GM21360 (cell line): Measurements from ENCODE around the gene ADM5.

Experiments
- ATAC-seq: cut with Tn5 transposase; IDR thresholded peaks from one replicate; pipeline ENCODE4 v1.9.1; 2021; ENCODE audit warnings: mild to moderate bottlenecking, moderate library complexity; ENCODE audit not compliant: unreplicated experiment

Gene ADM5

GRCh38 chr19:49689133-49690078, at the start of gene ADM5:
TSS of gene ADM5 (plus strand) at chr19:49689594. CDS start at chr19:49689838, 244 bp downstream.
- ATAC-seq = no peak

- peak; percentile 54 for ATAC-seq
Observed at GRCh38 chr19:49640113-49640898, 49.1 kb upstream of the ADM5 start, which contains the start of gene RRAS. TSS of gene RRAS (minus strand) at chr19:49640143. CDS start at chr19:49640098, 45 bp downstream.

GRCh38 chr19:49641688-49642491, 47.5 kb upstream of the ADM5 start, which contains the start of gene SCAF1:
TSS of gene SCAF1 (plus strand) at chr19:49642209. CDS start at chr19:49645027, 2,818 bp downstream.
- peak; percentile 43 for ATAC-seq

GRCh38 chr19:49642492-49643035, 46.8 kb upstream of the ADM5 start:
- no peak for ATAC-seq

GRCh38 chr19:49643466-49643865, 45.9 kb upstream of the ADM5 start:
- no peak for ATAC-seq

- ATAC-seq = no peak
Observed at GRCh38 chr19:49645592-49645991, 43.8 kb upstream of the ADM5 start.

GRCh38 chr19:49645995-49646394, 43.4 kb upstream of the ADM5 start:
- no peak for ATAC-seq

- no peak for ATAC-seq
Observed at GRCh38 chr19:49646586-49646985, 42.8 kb upstream of the ADM5 start.

GRCh38 chr19:49651029-49651819, 38.2 kb upstream of the ADM5 start:
- no peak for ATAC-seq

GRCh38 chr19:49651820-49652550, 37.4 kb upstream of the ADM5 start:
- no peak for ATAC-seq

GRCh38 chr19:49652551-49653465, 36.6 kb upstream of the ADM5 start:
- ATAC-seq = no peak

GRCh38 chr19:49653466-49653806, 36.0 kb upstream of the ADM5 start:
- no peak for ATAC-seq

- no peak for ATAC-seq
Observed at GRCh38 chr19:49654581-49654980, 34.8 kb upstream of the ADM5 start.

- no peak for ATAC-seq
Observed at GRCh38 chr19:49655570-49656455, 33.6 kb upstream of the ADM5 start.

- no peak for ATAC-seq
Observed at GRCh38 chr19:49656456-49657109, 32.8 kb upstream of the ADM5 start.

- ATAC-seq = no peak
Observed at GRCh38 chr19:49657493-49658138, 31.8 kb upstream of the ADM5 start.
